ENCODE measurements around the gene NUCB2. TPM values are rescaled to one million over a fixed set of nuclear protein-coding genes. Genes with fewer than 3 reads are reported as not detected.

The NUCB2 gene
- total RNA-seq, 1 donor from 2014 or later, result 58.0 TPM

DNA sequence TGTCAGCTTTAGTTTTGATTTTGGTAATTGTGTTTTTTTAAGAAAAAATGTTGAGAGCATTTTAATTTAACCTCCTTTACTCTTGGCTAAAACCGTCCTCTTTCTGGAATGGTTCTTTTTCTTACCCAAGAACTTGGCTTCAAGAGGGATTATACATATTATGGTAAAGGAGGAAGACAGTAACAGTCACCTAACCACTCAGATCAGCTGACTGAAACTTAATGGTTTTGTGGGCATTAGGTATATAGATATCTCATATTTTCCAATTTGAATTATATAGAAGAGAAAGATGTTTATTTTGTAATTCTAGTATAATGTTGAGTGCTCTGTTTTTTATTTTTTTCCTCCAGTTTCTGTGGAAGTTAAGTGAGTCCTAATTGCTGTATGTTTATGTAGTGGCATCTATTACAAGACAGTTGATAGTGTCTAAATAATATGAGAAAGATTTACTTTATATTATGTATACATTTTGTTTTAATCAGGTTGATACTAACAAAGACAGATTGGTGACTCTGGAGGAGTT, 38.4 kb downstream of the NUCB2 start:
- H3K27me3 Mint-ChIP-seq, result no peaks in the 10 kb centered on the region
- H3K36me3 Mint-ChIP-seq, result no peaks in the 10 kb centered on the region
- H3K4me3 Mint-ChIP-seq, result no peak overlapping the region
- no peaks in the 10 kb centered on the region for H3K9me3 Mint-ChIP-seq
- H3K4me1 Mint-ChIP-seq (ENCODE audit: unreplicated experiment), result no peaks in the 10 kb centered on the region
- no peak for DNase-seq (ENCODE audit: extremely low spot score, unreplicated experiment)
- H3K27ac Mint-ChIP-seq, result no peak overlapping the region
- TF ChIP-seq, protein P1, sequence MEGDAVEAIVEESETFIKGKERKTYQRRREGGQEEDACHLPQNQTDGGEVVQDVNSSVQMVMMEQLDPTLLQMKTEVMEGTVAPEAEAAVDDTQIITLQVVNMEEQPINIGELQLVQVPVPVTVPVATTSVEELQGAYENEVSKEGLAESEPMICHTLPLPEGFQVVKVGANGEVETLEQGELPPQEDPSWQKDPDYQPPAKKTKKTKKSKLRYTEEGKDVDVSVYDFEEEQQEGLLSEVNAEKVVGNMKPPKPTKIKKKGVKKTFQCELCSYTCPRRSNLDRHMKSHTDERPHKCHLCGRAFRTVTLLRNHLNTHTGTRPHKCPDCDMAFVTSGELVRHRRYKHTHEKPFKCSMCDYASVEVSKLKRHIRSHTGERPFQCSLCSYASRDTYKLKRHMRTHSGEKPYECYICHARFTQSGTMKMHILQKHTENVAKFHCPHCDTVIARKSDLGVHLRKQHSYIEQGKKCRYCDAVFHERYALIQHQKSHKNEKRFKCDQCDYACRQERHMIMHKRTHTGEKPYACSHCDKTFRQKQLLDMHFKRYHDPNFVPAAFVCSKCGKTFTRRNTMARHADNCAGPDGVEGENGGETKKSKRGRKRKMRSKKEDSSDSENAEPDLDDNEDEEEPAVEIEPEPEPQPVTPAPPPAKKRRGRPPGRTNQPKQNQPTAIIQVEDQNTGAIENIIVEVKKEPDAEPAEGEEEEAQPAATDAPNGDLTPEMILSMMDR (conservative IDR thresholded peaks at IDR 0.05), result no peak

DNA sequence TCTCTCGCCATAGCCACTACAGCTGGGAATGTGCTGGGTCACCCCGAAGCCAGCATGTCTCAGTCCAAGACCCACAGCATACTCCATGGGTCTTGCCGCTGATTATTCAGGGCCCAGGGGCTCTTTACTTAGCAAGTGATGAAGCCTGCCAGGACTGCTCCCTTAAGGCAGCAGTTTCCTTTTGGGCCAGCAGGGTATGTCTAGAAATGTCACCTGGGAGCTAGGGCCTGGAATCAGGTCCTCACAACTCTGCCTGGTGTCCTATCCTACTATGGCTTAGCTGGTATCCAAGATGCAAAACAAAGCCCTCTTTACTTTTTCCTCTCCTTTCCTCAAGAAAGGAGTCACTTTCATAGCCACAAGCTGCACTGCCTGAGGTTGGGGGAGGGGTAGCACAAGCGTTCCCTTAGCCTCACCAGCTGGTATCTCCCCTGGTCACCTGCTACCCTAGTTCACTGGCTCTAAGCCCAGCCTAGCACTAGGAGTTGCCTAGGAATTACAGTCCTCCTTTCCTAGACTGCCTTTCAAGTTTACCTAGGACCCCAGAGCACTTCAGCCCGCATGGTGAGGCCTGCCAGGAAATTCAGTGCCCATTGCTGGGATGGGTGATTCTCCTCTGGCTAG, 52.4 kb downstream of the NUCB2 start:
- TF ChIP-seq, protein P1 (conservative IDR thresholded peaks at IDR 0.05), result no peak
- peaks cover 16% of the 10 kb centered on the region for H3K36me3 Mint-ChIP-seq
- H3K4me1 Mint-ChIP-seq (ENCODE audit: unreplicated experiment), result no peaks in the 10 kb centered on the region
- no peak overlapping the region for H3K4me3 Mint-ChIP-seq
- H3K9me3 Mint-ChIP-seq, result no peaks in the 10 kb centered on the region
- no peaks in the 10 kb centered on the region for H3K27me3 Mint-ChIP-seq
- no peak overlapping the region for H3K27ac Mint-ChIP-seq
- DNase-seq (ENCODE audit: extremely low spot score, unreplicated experiment), result no peak

DNA sequence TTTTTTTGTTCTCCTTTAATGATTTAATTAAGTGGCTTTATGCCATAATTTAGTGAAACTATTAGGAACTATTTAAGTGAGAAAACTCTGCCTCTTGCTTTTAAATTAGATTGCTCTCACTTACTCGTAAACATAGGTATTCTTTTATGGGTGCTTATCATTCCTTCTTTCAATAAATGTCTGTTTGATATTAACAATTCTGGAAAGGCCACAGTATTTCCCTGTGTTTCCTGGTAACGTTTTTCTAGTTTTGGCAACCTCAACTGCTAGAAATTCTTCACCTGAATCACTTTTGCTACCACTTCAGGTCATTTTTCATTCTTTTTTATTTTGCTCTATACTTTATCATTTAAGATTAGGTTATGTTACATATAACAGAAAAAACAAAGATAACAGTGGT, 55.1 kb downstream of the NUCB2 start:
- Mint-ChIP-seq H3K27me3 (no peaks in the 10 kb centered on the region), H3K4me1 (ENCODE audit: unreplicated experiment) (no peaks in the 10 kb centered on the region)

DNA sequence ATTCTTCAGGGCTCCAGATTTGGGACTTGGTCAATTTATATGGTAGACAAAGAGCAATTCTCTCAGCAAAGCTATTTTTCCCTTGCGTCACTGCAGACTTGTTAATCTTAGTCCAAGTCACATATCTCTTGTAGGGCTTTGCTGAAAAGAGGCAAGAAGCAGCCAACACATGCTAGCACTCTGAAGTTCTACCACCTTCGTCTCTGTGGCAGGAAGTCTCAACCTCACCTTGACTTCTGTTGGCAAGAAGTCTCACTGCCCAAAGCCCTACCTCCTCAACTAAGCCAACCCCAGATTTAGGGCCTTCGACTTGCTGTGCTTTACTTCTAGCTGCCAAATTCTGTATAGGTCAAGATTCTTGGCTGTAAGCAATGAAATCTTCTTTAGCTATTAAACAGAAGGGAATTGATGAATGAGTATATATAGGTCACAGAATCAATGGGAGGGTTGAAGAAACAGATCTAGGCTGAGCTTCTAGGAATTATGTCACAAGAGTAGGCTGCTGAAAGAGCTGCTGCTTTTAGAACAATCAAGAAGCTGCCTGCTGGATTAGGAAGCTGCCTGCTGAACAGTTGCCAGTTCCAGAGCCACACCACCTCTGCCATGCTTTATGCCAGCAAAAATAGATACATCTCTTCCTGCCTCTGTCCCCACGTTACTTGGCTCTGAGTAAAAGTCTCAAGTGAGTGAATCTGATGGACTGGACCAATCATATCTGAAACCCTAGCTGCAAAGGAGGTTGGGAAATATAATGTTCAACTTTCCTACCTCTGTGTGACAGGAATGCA, 57.5 kb downstream of the NUCB2 start:
- Mint-ChIP-seq H3K4me1 (ENCODE audit: unreplicated experiment) (no peaks in the 10 kb centered on the region), H3K27me3 (no peaks in the 10 kb centered on the region), H3K27ac (no peak overlapping the region), H3K36me3 (no peaks in the 10 kb centered on the region), H3K9me3 (no peaks in the 10 kb centered on the region), H3K4me3 (no peak overlapping the region)
- no peak for DNase-seq (ENCODE audit: extremely low spot score, unreplicated experiment)
- TF ChIP-seq, protein P1 (conservative IDR thresholded peaks at IDR 0.05), result no peak

More for the DNA sequence above, 55.1 kb downstream of the NUCB2 start:
- TF ChIP-seq, protein P1 (conservative IDR thresholded peaks at IDR 0.05), result no peak
- Mint-ChIP-seq H3K9me3 (no peaks in the 10 kb centered on the region), H3K36me3 (peaks cover 5% of the 10 kb centered on the region), H3K4me3 (no peak overlapping the region), H3K27ac (no peak overlapping the region)
- DNase-seq (ENCODE audit: extremely low spot score, unreplicated experiment), result no peak

DNA sequence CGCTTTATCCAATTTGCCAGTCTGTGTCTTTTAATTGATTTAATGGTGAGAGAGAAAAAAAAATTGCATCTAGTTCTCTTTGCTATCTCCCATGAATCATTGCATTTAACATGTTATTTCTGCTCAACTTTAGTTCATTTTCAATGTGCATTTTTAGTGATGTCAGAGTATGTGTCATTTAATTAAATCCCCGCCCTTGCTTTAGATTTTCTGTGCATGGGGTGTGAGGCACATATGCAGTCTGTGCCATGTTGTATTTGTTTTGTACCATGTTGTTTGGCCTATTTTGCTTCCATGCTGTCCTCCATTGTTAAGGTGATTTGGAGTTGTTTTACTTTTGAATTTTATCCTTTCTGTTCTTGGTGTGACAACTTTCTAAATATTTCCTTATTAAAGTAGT, 66.7 kb downstream of the NUCB2 start:
- Mint-ChIP-seq H3K27me3 (no peaks in the 10 kb centered on the region), H3K27ac (peak overlapping the region; percentile 77), H3K36me3 (no peaks in the 10 kb centered on the region), H3K4me1 (ENCODE audit: unreplicated experiment) (no peaks in the 10 kb centered on the region), H3K4me3 (no peak overlapping the region), H3K9me3 (no peaks in the 10 kb centered on the region)
- DNase-seq (ENCODE audit: extremely low spot score, unreplicated experiment), result no peak
- TF ChIP-seq, protein P1 (conservative IDR thresholded peaks at IDR 0.05), result no peak

All from type B pancreatic cell (in vitro differentiated cells).